Psoas muscle (tissue), 8 donors: ENCODE data around the gene AATF. TPM values are rescaled to one million over a fixed set of nuclear protein-coding genes. Genes with fewer than 3 reads are reported as not detected.

ENCODE experiments used
- ATAC-seq, 4 donors: fragments of 200-7000 bp; cut with Tn5 transposase; one replicate each; pipeline ENCODE4 v1.9.1; 2020; ENCODE audit warnings: moderate library complexity in 3 of 4, mild to moderate bottlenecking in 2 of 4
- DNase-seq, 2 donors: peaks; one replicate each; pipeline ENCODE4 v3.0.0-alpha.2; 2020
- H3K27ac ChIP-seq: fragments of 200-600 bp; one replicate; pipeline ENCODE4 v1.8.0; 2022
- H3K27me3 ChIP-seq, 3 donors: fragments of 200-600 bp in 1 of 3; one replicate each; pipeline versions ENCODE4 v1.6.1 to v1.8.0; 2013 to 2022; ENCODE audit warnings: low read length in 2 of 3, mild to moderate bottlenecking in 2 of 3, moderate library complexity in 1 of 3; ENCODE audit not compliant: insufficient read depth in 3 of 3
- H3K36me3 ChIP-seq, 2 donors: fragments of 200-600 bp in 1 of 2; one replicate each; pipeline versions ENCODE4 v1.6.1 to v1.8.0; 2013 to 2022; ENCODE audit warnings: low read depth in 1 of 2, mild to moderate bottlenecking in 1 of 2, moderate library complexity in 1 of 2; ENCODE audit not compliant: insufficient read depth in 1 of 2
- H3K4me1 ChIP-seq: fragments of 200-600 bp; one replicate; pipeline ENCODE4 v1.8.0; 2022
- H3K4me3 ChIP-seq: fragments of 200-600 bp; one replicate; pipeline ENCODE4 v1.8.0; 2022; ENCODE audit warnings: mild to moderate bottlenecking
- H3K9me3 ChIP-seq: fragments of 200-600 bp; one replicate; pipeline ENCODE4 v1.8.0; 2022
- CTCF ChIP-seq: fragments of 200-600 bp; IDR thresholded peaks from one replicate; pipeline ENCODE4 v1.8.0; 2022; ENCODE audit warnings: antibody characterized with exemption
- WGBS, 3 donors: extraction: QIAGEN DNeasy Blood & Tissue Kit; methylation state at CpG; one replicate each; pipeline versions ENCODE4 v1.1.6 to v1.1.7; 2013; 5-methylcytosine and 5-hydroxymethylcytosine counted together
- intact Hi-C, 2 donors: fragments of 100-400 bp; cut with DNase I; formaldehyde crosslinking; loops; one replicate each; pipeline versions ENCODE4 v1.11.0 to v1.14.2; 2022
- polyA plus RNA-seq, 3 donors: library from polyadenylated mRNA; stranded (reverse); fragments of 200-250 nt; gene quantifications; one replicate each; pipeline ENCODE4 v1.2.3, GENCODE V29; 2013
- total RNA-seq, 4 donors: library from RNA; stranded (reverse); fragmentation: NEBNext Ultra II Directional in 2 of 4; extraction: Animal tissue kit (Norgen Biotek cat#: 25700) in 2 of 4; gene quantifications; one replicate each; pipeline versions ENCODE4 v1.2.1 to v1.2.4, GENCODE V29; 2021 to 2023
- donor health status: healthy with polysubstance abuse.
- donor health status: DM: no; HTN: no; CAD: no; lungs with moderate emphysema.
- donor health status: Bipolar disorder and iron deficiency.
- donor health status: healthy.
- donor health status: DM: yes; HTN: yes; CAD: no.
- donor health status: DM: no; HTN: no; CAD: no.
- donor health status: DM: no; HTN: no; CAD: no.
- donor health status: DM: yes; HTN: yes; CAD: no.

Gene AATF
- total and polyA plus RNA-seq, 7 donors = 23.5 to 54.8 (median 40.6) TPM

- DNase-seq (no peak), ATAC-seq (no peak)
- no peak for TF ChIP-seq CTCF
- no peaks in the 10 kb centered on the region for H3K4me1 ChIP-seq
- H3K4me3 ChIP-seq = no peak overlapping the region
- no peaks in the 10 kb centered on the region for H3K9me3 ChIP-seq
- 91 to 97% (median 96%) methylated on average over 2 of the region's 2 CpGs for WGBS, 3 donors
- H3K27ac ChIP-seq = no peak overlapping the region
- H3K36me3 ChIP-seq = peaks cover 0 to 17% of the 10 kb centered on the region in 2 donors
- H3K27me3 ChIP-seq = no peaks in the 10 kb centered on the region
- intact Hi-C loops = no loop called here
These were observed 77.2 kb downstream of the AATF start for GRCh38 chr17:37025847-37026530.

GRCh38 chr17:37026531-37026869 lies 77.7 kb downstream of the AATF start:
- ATAC-seq (no peak), DNase-seq (no peak)
- no peak overlapping the region for H3K4me3 ChIP-seq
- no peaks in the 10 kb centered on the region for H3K27me3 ChIP-seq
- H3K9me3 ChIP-seq = no peaks in the 10 kb centered on the region
- H3K27ac ChIP-seq = no peak overlapping the region
- peaks cover 0 to 18% of the 10 kb centered on the region in 2 donors for H3K36me3 ChIP-seq
- 92 to 96% (median 95%) methylated on average over 1 of the region's 1 CpG for WGBS, 3 donors
- intact Hi-C loops = no loop called here
- H3K4me1 ChIP-seq = no peaks in the 10 kb centered on the region
- TF ChIP-seq CTCF = no peak

GRCh38 chr17:37028040-37028439 lies 79.3 kb downstream of the AATF start:
- no peak overlapping the region for H3K27ac ChIP-seq
- no peak for TF ChIP-seq CTCF
- WGBS, 3 donors = 88 to 95% (median 95%) methylated on average over 4 of the region's 4 CpGs
- H3K27me3 ChIP-seq = no peaks in the 10 kb centered on the region
- H3K36me3 ChIP-seq = peaks cover 0 to 16% of the 10 kb centered on the region in 2 donors
- no peak for DNase-seq
- no peaks in the 10 kb centered on the region for H3K9me3 ChIP-seq
- H3K4me3 ChIP-seq = no peak overlapping the region
- no peaks in the 10 kb centered on the region for H3K4me1 ChIP-seq
- intact Hi-C loops = no loop called here
- ATAC-seq = no peak

GRCh38 chr17:37031493-37032083 lies 82.8 kb downstream of the AATF start:
- TF ChIP-seq CTCF = no peak
- Histone ChIP-seq H3K36me3 (peaks cover 0 to 9% of the 10 kb centered on the region in 2 donors), H3K27me3 (no peaks in the 10 kb centered on the region), H3K4me1 (no peaks in the 10 kb centered on the region), H3K4me3 (no peak overlapping the region), H3K9me3 (no peaks in the 10 kb centered on the region), H3K27ac (no peak overlapping the region)
- DNase-seq (no peak), ATAC-seq (no peak)
- 93 to 98% (median 98%) methylated on average over 4 of the region's 4 CpGs for WGBS, 3 donors
- intact Hi-C loops = no loop called here
